ENCODE measurements around the gene GTF2F2. TPM values are rescaled to one million over a fixed set of nuclear protein-coding genes. Genes with fewer than 3 reads are reported as not detected.

Gene GTF2F2
- total RNA-seq, 1 experiment from 2014 or later: 40.1 TPM

DNA sequence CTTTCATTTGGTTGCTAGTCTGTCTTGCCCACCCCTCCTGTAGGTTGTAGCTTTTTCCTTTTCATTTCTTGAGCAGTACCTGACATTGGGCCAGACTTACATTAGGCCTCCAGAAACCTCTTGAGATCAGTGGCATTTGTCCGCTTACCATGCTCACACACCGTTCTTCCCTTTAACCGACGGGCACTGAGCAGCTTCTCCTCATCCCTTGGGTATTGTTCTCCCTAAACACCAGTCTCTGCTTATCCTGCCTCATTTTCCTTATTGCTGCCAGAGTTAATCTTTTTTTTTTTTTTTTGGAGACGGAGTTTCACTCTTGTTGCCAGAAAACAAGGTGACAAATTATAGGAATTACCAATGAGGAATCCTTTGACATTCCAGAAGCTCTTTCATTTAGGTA, 107.7 kb downstream of the GTF2F2 start:
- BruUV-seq (replicated peaks): no TSS peak

GRCh38 chr13:45229172-45229571, 108.9 kb downstream of the GTF2F2 start:
- no TSS peak for BruUV-seq (replicated peaks)
- no peak for TF ChIP-seq ZBTB33 (IDR thresholded peaks at IDR 0.05; ENCODE audit: extremely low read depth, insufficient replicate concordance, low read length)
- TF ChIP-seq JUND (IDR thresholded peaks at IDR 0.05): no peak
- no peak for TF ChIP-seq CBX3 (IDR thresholded peaks at IDR 0.05; ENCODE audit: low read depth)
- no peak for TF ChIP-seq ZNF274 (IDR thresholded peaks at IDR 0.05; ENCODE audit: low read depth, low read length)
- no peak for TF ChIP-seq YY1 (IDR thresholded peaks at IDR 0.05; ENCODE audit: extremely low read depth, insufficient replicate concordance, low read depth, low read length)
- H3K79me2 ChIP-seq (ENCODE audit: insufficient read depth, low read length): peaks cover 55% of the 10 kb centered on the region
- H3K9me3 ChIP-seq (ENCODE audit: control insufficient read depth in 1 of 2, insufficient read depth in 1 of 2, low read depth in 1 of 2, low read length in 2 of 2): no peaks in the 10 kb centered on the region
- no peaks in the 10 kb centered on the region for H4K20me1 ChIP-seq (ENCODE audit: insufficient read depth)
- RAD21 ChIA-PET (ENCODE audit: low non-redundant PET in 1 of 2, low total read pairs in 2 of 2, uncharacterized antibody in 2 of 2, unreplicated experiment in 2 of 2): no interaction called here
- H2AFZ ChIP-seq (ENCODE audit: low read depth, low read length, poor library complexity, severe bottlenecking): no peak overlapping the region
- POLR2A ChIA-PET: no interaction called here
- H3K4me3 ChIP-seq (replicated peaks in 1 of 2; ENCODE audit: low read depth in 1 of 2, low read length in 2 of 2): no peak overlapping the region
- H3K9me2 ChIP-seq (ENCODE audit: insufficient read depth): no peaks in the 10 kb centered on the region
- CTCF ChIA-PET: interaction anchor here (0.7 kb wide), 1 partner anchor 199 kb away, joined by 3 read pairs; no protein-coding TSS in a partner anchor
- no peak overlapping the region for H3K27ac ChIP-seq (ENCODE audit: low read depth, low read length)
- ATAC-seq: no peak
- H3K36me3 ChIP-seq (ENCODE audit: control insufficient read depth in 1 of 2, insufficient read depth in 2 of 2, low read length in 2 of 2): no peaks in the 10 kb centered on the region
- DNase-seq (ENCODE audit: low read depth, low spot score): no peak
- H3K4me2 ChIP-seq (ENCODE audit: low read length): no peak overlapping the region
- intact Hi-C loops (cut with micrococcal nuclease): no loop called here
- H3K9ac ChIP-seq (ENCODE audit: low read length): no peak overlapping the region
- H3K4me1 ChIP-seq (ENCODE audit: control insufficient read depth in 1 of 2, insufficient read depth in 2 of 2, low read length in 2 of 2): peaks cover 3 to 23% of the 10 kb centered on the region in 2 experiments; a peak in 2 of 4 replicates
- no peaks in the 10 kb centered on the region for H3K27me3 ChIP-seq (ENCODE audit: insufficient read depth, low read length)

More for the DNA sequence above, 107.7 kb downstream of the GTF2F2 start:
- H3K4me3 ChIP-seq (replicated peaks in 1 of 2; ENCODE audit: low read depth in 1 of 2, low read length in 2 of 2): no peak overlapping the region
- H3K9me3 ChIP-seq (ENCODE audit: control insufficient read depth in 1 of 2, insufficient read depth in 1 of 2, low read depth in 1 of 2, low read length in 2 of 2): no peaks in the 10 kb centered on the region
- DNase-seq (ENCODE audit: low read depth, low spot score) (no peak), ATAC-seq (no peak)
- intact Hi-C loops (cut with micrococcal nuclease): no loop called here
- no peak for TF ChIP-seq JUND (IDR thresholded peaks at IDR 0.05)
- TF ChIP-seq YY1 (IDR thresholded peaks at IDR 0.05; ENCODE audit: extremely low read depth, insufficient replicate concordance, low read depth, low read length): no peak
- TF ChIP-seq SIN3A (IDR thresholded peaks at IDR 0.05; ENCODE audit: low read depth): no peak
- no peak for TF ChIP-seq CTCF (IDR thresholded peaks at IDR 0.05 in 2 of 3, conservative IDR thresholded peaks at IDR 0.05 in 1 of 3; ENCODE audit: borderline replicate concordance in 1 of 3, insufficient read depth in 1 of 3, low read depth in 2 of 3, low read length in 2 of 3)
- H3K27ac ChIP-seq (ENCODE audit: low read depth, low read length): no peak overlapping the region
- no peaks in the 10 kb centered on the region for H3K9me2 ChIP-seq (ENCODE audit: insufficient read depth)
- H4K20me1 ChIP-seq (ENCODE audit: insufficient read depth): no peaks in the 10 kb centered on the region
- CTCF ChIA-PET: no interaction called here
- H3K4me1 ChIP-seq (ENCODE audit: control insufficient read depth in 1 of 2, insufficient read depth in 2 of 2, low read length in 2 of 2): peaks cover 3 to 22% of the 10 kb centered on the region in 2 experiments; a peak in 2 of 4 replicates
- H2AFZ ChIP-seq (ENCODE audit: low read depth, low read length, poor library complexity, severe bottlenecking): no peak overlapping the region
- RAD21 ChIA-PET (ENCODE audit: low non-redundant PET in 1 of 2, low total read pairs in 2 of 2, uncharacterized antibody in 2 of 2, unreplicated experiment in 2 of 2): no interaction called here
- POLR2A ChIA-PET: interaction anchor here (0.9 kb wide), 1 partner anchor 15 kb away, joined by 3 read pairs; no protein-coding TSS in a partner anchor
- H3K9ac ChIP-seq (ENCODE audit: low read length): no peak overlapping the region
- no peaks in the 10 kb centered on the region for H3K36me3 ChIP-seq (ENCODE audit: control insufficient read depth in 1 of 2, insufficient read depth in 2 of 2, low read length in 2 of 2)
- H3K4me2 ChIP-seq (ENCODE audit: low read length): no peak overlapping the region
- peaks cover 50% of the 10 kb centered on the region for H3K79me2 ChIP-seq (ENCODE audit: insufficient read depth, low read length)
- H3K27me3 ChIP-seq (ENCODE audit: insufficient read depth, low read length): no peaks in the 10 kb centered on the region

Data from HCT116 (cell line).